ENCODE results near the gene FGD3.

The FGD3 gene

GRCh38 chr9:93039456-93039855 lies 92.1 kb downstream of the FGD3 start:
- H3K4me3 ChIP-seq (replicated peaks; ENCODE audit: low read depth, low read length) = no peak overlapping the region
- TF ChIP-seq CTCF (IDR thresholded peaks at IDR 0.05; ENCODE audit: low read depth, low read length, missing control alignments) = no peak
- DNase-seq (ENCODE audit: extremely low read depth, low read depth) = no peak

GRCh38 chr9:93039976-93040375 lies 92.7 kb downstream of the FGD3 start:
- no peak overlapping the region for H3K4me3 ChIP-seq (replicated peaks; ENCODE audit: low read depth, low read length)
- DNase-seq (ENCODE audit: extremely low read depth, low read depth) = no peak
- TF ChIP-seq CTCF (IDR thresholded peaks at IDR 0.05; ENCODE audit: low read depth, low read length, missing control alignments) = no peak

- TF ChIP-seq CTCF (IDR thresholded peaks at IDR 0.05; ENCODE audit: low read depth, low read length, missing control alignments) = no peak
- H3K4me3 ChIP-seq (replicated peaks; ENCODE audit: low read depth, low read length) = no peak overlapping the region
- no peak for DNase-seq (ENCODE audit: extremely low read depth, low read depth)
Observed at GRCh38 chr9:93040409-93040808, 93.1 kb downstream of the FGD3 start.

- no peak for DNase-seq (ENCODE audit: extremely low read depth, low read depth)
- no peak for TF ChIP-seq CTCF (IDR thresholded peaks at IDR 0.05; ENCODE audit: low read depth, low read length, missing control alignments)
- no peak overlapping the region for H3K4me3 ChIP-seq (replicated peaks; ENCODE audit: low read depth, low read length)
Observed at GRCh38 chr9:93041108-93041802, 93.9 kb downstream of the FGD3 start.

- no peak for TF ChIP-seq CTCF (IDR thresholded peaks at IDR 0.05; ENCODE audit: low read depth, low read length, missing control alignments)
- DNase-seq (ENCODE audit: extremely low read depth, low read depth) = no peak
- H3K4me3 ChIP-seq (replicated peaks; ENCODE audit: low read depth, low read length) = no peak overlapping the region
Observed at GRCh38 chr9:93043122-93043521, 95.8 kb downstream of the FGD3 start.

- no peak for TF ChIP-seq CTCF (IDR thresholded peaks at IDR 0.05; ENCODE audit: low read depth, low read length, missing control alignments)
- no peak overlapping the region for H3K4me3 ChIP-seq (replicated peaks; ENCODE audit: low read depth, low read length)
- no peak for DNase-seq (ENCODE audit: extremely low read depth, low read depth)
Observed at GRCh38 chr9:93045521-93045920, 98.2 kb downstream of the FGD3 start.

Data from HFF-Myc (cell line).